ENCODE measurements around the gene RAD51B. TPM values are rescaled to one million over a fixed set of nuclear protein-coding genes. Genes with fewer than 3 reads are reported as not detected.

RAD51B gene
- total RNA-seq, 1 experiment from 2014 or later = 10.8 TPM

DNA sequence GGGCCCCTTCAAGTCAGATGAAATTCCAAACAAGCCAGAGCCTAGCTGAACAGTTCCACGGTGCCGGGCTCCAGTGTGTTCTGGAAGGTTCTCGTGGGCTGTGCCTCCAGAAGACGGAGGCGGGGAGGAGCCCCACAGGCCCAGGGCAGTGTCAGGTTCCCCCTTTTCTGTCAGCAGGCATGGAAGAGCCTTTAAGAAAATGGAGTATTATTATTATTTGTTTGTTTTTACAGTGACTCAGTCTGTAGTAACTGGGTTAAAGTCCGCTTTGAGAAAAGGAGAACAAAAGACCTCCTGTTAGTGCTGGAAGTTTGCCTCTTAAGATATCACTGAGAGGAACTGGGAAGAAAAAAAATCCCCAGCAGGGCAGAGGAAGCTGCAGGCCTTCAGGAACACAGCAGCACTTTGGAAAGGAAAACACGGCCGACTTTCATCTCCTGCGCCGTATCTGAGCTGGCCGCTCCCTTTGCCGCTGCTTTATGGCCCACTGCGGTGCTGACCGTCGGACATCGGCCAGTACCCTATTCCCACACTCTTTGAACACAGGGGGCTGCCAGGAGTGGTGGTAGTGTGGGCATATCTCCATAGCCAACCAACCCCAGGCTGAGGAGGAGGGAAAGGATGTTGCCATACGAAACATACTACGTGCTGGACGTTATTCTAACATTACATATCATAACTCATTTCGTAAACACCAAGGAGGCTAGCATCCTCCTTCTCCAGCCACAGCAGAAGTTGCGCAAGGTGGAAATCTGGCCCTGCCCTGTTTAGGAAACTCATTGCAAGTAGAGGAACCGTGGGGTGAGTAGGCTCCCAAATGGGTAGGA, 779.3 kb downstream of the RAD51B start:
- Histone ChIP-seq H4K20me1 (ENCODE audit: low read length) (no peaks in the 10 kb centered on the region), H3K4me2 (ENCODE audit: low read length) (peak overlapping the region; percentile 88), H2AFZ (ENCODE audit: low read length) (peak overlapping the region; percentile 58), H3K27ac (ENCODE audit: low read length) (peak overlapping the region; percentile 99), H3K36me3 (ENCODE audit: low read depth, low read length) (no peaks in the 10 kb centered on the region), H3K9me2 (replicated peaks; ENCODE audit: low read length) (no peaks in the 10 kb centered on the region), H3K9ac (ENCODE audit: low read length) (peak overlapping the region; percentile 90), H3K79me2 (ENCODE audit: low read length) (no peaks in the 10 kb centered on the region), H3K4me1 (ENCODE audit: insufficient read depth, low read length) (peaks cover 27% of the 10 kb centered on the region), H3F3A (ENCODE audit: low read length, unreplicated experiment) (peaks cover 7% of the 10 kb centered on the region), H3K4me3 (ENCODE audit: low read length) (peak overlapping the region; percentile 60), H3K9me3 (ENCODE audit: low read length) (no peaks in the 10 kb centered on the region), H3K27me3 (ENCODE audit: low read length) (no peaks in the 10 kb centered on the region)
- intact Hi-C loops (cut with micrococcal nuclease) = loop anchor here (1.0 to 5.0 kb wide), 12 partner anchors 52 to 657 kb away; no protein-coding TSS in a partner anchor
- TF ChIP-seq EZH2 (IDR thresholded peaks at IDR 0.05; ENCODE audit: low read length, unreplicated experiment) = no peak
- no peak for TF ChIP-seq EZH2phosphoT487 (IDR thresholded peaks at IDR 0.05; ENCODE audit: borderline replicate concordance, low read length)
- TF ChIP-seq, protein P1, sequence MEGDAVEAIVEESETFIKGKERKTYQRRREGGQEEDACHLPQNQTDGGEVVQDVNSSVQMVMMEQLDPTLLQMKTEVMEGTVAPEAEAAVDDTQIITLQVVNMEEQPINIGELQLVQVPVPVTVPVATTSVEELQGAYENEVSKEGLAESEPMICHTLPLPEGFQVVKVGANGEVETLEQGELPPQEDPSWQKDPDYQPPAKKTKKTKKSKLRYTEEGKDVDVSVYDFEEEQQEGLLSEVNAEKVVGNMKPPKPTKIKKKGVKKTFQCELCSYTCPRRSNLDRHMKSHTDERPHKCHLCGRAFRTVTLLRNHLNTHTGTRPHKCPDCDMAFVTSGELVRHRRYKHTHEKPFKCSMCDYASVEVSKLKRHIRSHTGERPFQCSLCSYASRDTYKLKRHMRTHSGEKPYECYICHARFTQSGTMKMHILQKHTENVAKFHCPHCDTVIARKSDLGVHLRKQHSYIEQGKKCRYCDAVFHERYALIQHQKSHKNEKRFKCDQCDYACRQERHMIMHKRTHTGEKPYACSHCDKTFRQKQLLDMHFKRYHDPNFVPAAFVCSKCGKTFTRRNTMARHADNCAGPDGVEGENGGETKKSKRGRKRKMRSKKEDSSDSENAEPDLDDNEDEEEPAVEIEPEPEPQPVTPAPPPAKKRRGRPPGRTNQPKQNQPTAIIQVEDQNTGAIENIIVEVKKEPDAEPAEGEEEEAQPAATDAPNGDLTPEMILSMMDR (conservative IDR thresholded peaks at IDR 0.05; ENCODE audit: low read depth, low read length) = no peak
- ChIA-PET CTCF (interaction anchor here (0.5 to 1.0 kb wide), 3 partner anchors 181 to 301 kb away, joined by 3 to 5 read pairs (median 4); no protein-coding TSS in a partner anchor), POLR2A (ENCODE audit: unreplicated experiment) (interaction anchor here (0.5 to 1.0 kb wide), 11 partner anchors 18 to 658 kb away, joined by 3 to 7 read pairs (median 3); no protein-coding TSS in a partner anchor)
- ATAC-seq (peak; percentile 92), DNase-seq (peak; percentile 97)
- BruUV-seq (replicated peaks) = no TSS peak

GRCh38 chr14:68599896-68600610, 780.5 kb downstream of the RAD51B start:
- H3K9ac ChIP-seq (ENCODE audit: low read length) = peak overlapping the region; percentile 90
- POLR2A ChIA-PET (ENCODE audit: unreplicated experiment) = no interaction called here
- no peaks in the 10 kb centered on the region for H3K9me2 ChIP-seq (replicated peaks; ENCODE audit: low read length)
- no TSS peak for BruUV-seq (replicated peaks)
- H3F3A ChIP-seq (ENCODE audit: low read length, unreplicated experiment) = peaks cover 7% of the 10 kb centered on the region
- H3K4me2 ChIP-seq (ENCODE audit: low read length) = peak overlapping the region; percentile 88
- peak overlapping the region; percentile 99 for H3K27ac ChIP-seq (ENCODE audit: low read length)
- TF ChIP-seq EZH2phosphoT487 (IDR thresholded peaks at IDR 0.05; ENCODE audit: borderline replicate concordance, low read length) (no peak), EZH2 (IDR thresholded peaks at IDR 0.05; ENCODE audit: low read length, unreplicated experiment) (no peak)
- TF ChIP-seq, protein P1 (conservative IDR thresholded peaks at IDR 0.05; ENCODE audit: low read depth, low read length) = no peak
- no peaks in the 10 kb centered on the region for H4K20me1 ChIP-seq (ENCODE audit: low read length)
- no peaks in the 10 kb centered on the region for H3K79me2 ChIP-seq (ENCODE audit: low read length)
- ATAC-seq = no peak
- H3K4me3 ChIP-seq (ENCODE audit: low read length) = no peak overlapping the region; the same call in 1 of the 2 replicates
- CTCF ChIA-PET = no interaction called here
- intact Hi-C loops (cut with micrococcal nuclease) = loop anchor here (1.0 to 5.0 kb wide), 8 partner anchors 95 to 658 kb away; no protein-coding TSS in a partner anchor
- no peak overlapping the region for H2AFZ ChIP-seq (ENCODE audit: low read length)
- peaks cover 4% of the 10 kb centered on the region; the same call in 1 of the 2 replicates for H3K36me3 ChIP-seq (ENCODE audit: low read depth, low read length)
- no peak for DNase-seq
- H3K9me3 ChIP-seq (ENCODE audit: low read length) = peaks cover 6% of the 10 kb centered on the region
- H3K27me3 ChIP-seq (ENCODE audit: low read length) = no peaks in the 10 kb centered on the region
- peaks cover 27% of the 10 kb centered on the region for H3K4me1 ChIP-seq (ENCODE audit: insufficient read depth, low read length)

Data from PC-3 (cell line).